Coronary artery (tissue), 2 donors: ENCODE results near the gene MEGF11.

ENCODE experiments used
- DNase-seq: peaks from one replicate; pipeline ENCODE4 v3.0.0-alpha.2; 2017; ENCODE audit warnings: low spot score
- H3K27ac ChIP-seq, 2 donors: fragments of 200-600 bp; sonication (generic); one replicate each; pipeline ENCODE4 v1.5.1; 2016 to 2019
- H3K4me3 ChIP-seq: fragments of 200-600 bp; sonication (generic); 2 replicates; pipeline ENCODE4 v1.5.1; 2016; ENCODE audit warnings: mild to moderate bottlenecking, moderate library complexity
- CTCF ChIP-seq: fragments of 200-600 bp; sonication (generic); IDR thresholded peaks from one replicate; pipeline ENCODE4 v1.5.1; 2019; ENCODE audit warnings: antibody characterized with exemption

The MEGF11 gene

GRCh38 chr15:66027268-66027805 lies 226.2 kb downstream of the MEGF11 start:
- no peak for TF ChIP-seq CTCF
- DNase-seq: no peak
- no peak overlapping the region for H3K27ac ChIP-seq
- H3K4me3 ChIP-seq: no peak overlapping the region

- no peak for DNase-seq
- TF ChIP-seq CTCF: no peak
- Histone ChIP-seq H3K4me3 (no peak overlapping the region), H3K27ac (no peak overlapping the region)
Observed at GRCh38 chr15:66025972-66026371, 227.6 kb downstream of the MEGF11 start.

GRCh38 chr15:66025015-66025452 lies 228.5 kb downstream of the MEGF11 start:
- Histone ChIP-seq H3K4me3 (no peak overlapping the region), H3K27ac (no peak overlapping the region)

GRCh38 chr15:66024116-66024515 lies 229.4 kb downstream of the MEGF11 start:
- no peak for DNase-seq
- no peak for TF ChIP-seq CTCF
- no peak overlapping the region for H3K4me3 ChIP-seq
- no peak overlapping the region for H3K27ac ChIP-seq

More at GRCh38 chr15:66025015-66025452, 228.5 kb downstream of the MEGF11 start:
- TF ChIP-seq CTCF: no peak
- no peak for DNase-seq

- no peak overlapping the region for H3K4me3 ChIP-seq
- H3K27ac ChIP-seq: no peak overlapping the region
- no peak for TF ChIP-seq CTCF
- DNase-seq: no peak
Observed at GRCh38 chr15:66023311-66023972, 230.1 kb downstream of the MEGF11 start.

GRCh38 chr15:66022163-66022525 lies 231.4 kb downstream of the MEGF11 start:
- Histone ChIP-seq H3K27ac (no peak overlapping the region), H3K4me3 (no peak overlapping the region)
- no peak for DNase-seq
- TF ChIP-seq CTCF: no peak

GRCh38 chr15:66021496-66022162 lies 231.9 kb downstream of the MEGF11 start:
- DNase-seq: no peak
- H3K27ac ChIP-seq: no peak overlapping the region
- no peak for TF ChIP-seq CTCF

More at GRCh38 chr15:66021496-66022162, 231.9 kb downstream of the MEGF11 start:
- H3K4me3 ChIP-seq: no peak overlapping the region
